Mammary epithelial cell (primary cell): ENCODE results near the gene MYL10.

Experiments used
- EZH2 ChIP-seq: IDR thresholded peaks from 2 replicates; pipeline ENCODE4 v1.6.1; 2012; ENCODE audit warnings: low read length, inconsistent platforms, borderline replicate concordance
- TF ChIP-seq, protein P1 (sequence below), 2 donors: IDR thresholded peaks in 1 of 2; conservative IDR thresholded peaks in 1 of 2; 2 replicates each; pipeline ENCODE4 v1.5.1; 2011 to 2012; ENCODE audit warnings: inconsistent platforms in 2 of 2, low read length in 2 of 2, mild to moderate bottlenecking in 2 of 2, control low read depth in 1 of 2, low read depth in 1 of 2; ENCODE audit not compliant: insufficient read depth in 1 of 2; ENCODE audit errors: extremely low read depth in 1 of 2

DNA sequence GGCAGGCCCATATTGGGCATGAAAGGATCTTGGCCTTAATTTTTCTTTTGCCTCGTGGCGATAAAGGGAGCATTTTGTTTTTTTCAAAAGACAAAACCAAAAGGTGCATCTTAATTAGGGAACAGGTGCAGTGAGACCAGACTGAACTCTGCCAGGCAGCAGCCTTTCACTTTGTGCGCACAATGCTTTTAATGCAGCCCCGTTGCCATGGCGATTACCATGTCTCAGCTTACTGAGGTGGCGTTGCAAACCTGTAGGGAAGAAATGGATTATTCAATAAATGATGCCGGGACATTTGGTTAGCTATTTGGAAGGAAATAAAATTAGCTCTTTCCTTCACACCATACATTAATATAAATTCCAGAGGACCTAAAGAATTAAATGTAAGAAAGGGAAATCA, 61.9 kb downstream of the MYL10 start:
- TF ChIP-seq, protein P1, sequence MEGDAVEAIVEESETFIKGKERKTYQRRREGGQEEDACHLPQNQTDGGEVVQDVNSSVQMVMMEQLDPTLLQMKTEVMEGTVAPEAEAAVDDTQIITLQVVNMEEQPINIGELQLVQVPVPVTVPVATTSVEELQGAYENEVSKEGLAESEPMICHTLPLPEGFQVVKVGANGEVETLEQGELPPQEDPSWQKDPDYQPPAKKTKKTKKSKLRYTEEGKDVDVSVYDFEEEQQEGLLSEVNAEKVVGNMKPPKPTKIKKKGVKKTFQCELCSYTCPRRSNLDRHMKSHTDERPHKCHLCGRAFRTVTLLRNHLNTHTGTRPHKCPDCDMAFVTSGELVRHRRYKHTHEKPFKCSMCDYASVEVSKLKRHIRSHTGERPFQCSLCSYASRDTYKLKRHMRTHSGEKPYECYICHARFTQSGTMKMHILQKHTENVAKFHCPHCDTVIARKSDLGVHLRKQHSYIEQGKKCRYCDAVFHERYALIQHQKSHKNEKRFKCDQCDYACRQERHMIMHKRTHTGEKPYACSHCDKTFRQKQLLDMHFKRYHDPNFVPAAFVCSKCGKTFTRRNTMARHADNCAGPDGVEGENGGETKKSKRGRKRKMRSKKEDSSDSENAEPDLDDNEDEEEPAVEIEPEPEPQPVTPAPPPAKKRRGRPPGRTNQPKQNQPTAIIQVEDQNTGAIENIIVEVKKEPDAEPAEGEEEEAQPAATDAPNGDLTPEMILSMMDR (conservative IDR thresholded peaks at IDR 0.05 in 1 of 2, IDR thresholded peaks at IDR 0.05 in 1 of 2; ENCODE audit: extremely low read depth in 1 of 2, insufficient read depth in 1 of 2, low read depth in 1 of 2, low read length in 2 of 2): no peak
- no peak for TF ChIP-seq EZH2
